ENCODE data around the gene MICALL2.

The MICALL2 gene

GRCh38 chr7:1466524-1467271 lies 7.4 kb upstream of the MICALL2 start:
- DNase-seq = no peak

GRCh38 chr7:1464694-1465093 lies 5.4 kb upstream of the MICALL2 start:
- no peak for DNase-seq

- DNase-seq = no peak
These were observed 4.5 kb upstream of the MICALL2 start for GRCh38 chr7:1463676-1464223.

- DNase-seq = no peak
These were observed 2.5 kb upstream of the MICALL2 start for GRCh38 chr7:1461646-1462375.

- DNase-seq = no peak
These were observed 1.8 kb upstream of the MICALL2 start for GRCh38 chr7:1460821-1461645.

- no peak for DNase-seq
These were observed 900 bp upstream of the MICALL2 start for GRCh38 chr7:1459920-1460820.

GRCh38 chr7:1459512-1459892 lies 232 bp upstream of the MICALL2 start:
- DNase-seq = no peak

GRCh38 chr7:1457949-1458682 lies 1.2 kb downstream of the MICALL2 start:
- no peak for DNase-seq

- DNase-seq = no peak
These were observed 2.0 kb downstream of the MICALL2 start for GRCh38 chr7:1457059-1457948.

GRCh38 chr7:1455955-1456354 lies 3.3 kb downstream of the MICALL2 start:
- no peak for DNase-seq

GRCh38 chr7:1455241-1455939 lies 3.9 kb downstream of the MICALL2 start:
- DNase-seq = no peak

- no peak for DNase-seq
These were observed 4.7 kb downstream of the MICALL2 start for GRCh38 chr7:1454542-1454941.

- no peak for DNase-seq
These were observed 7.1 kb downstream of the MICALL2 start for GRCh38 chr7:1452205-1452604.

GRCh38 chr7:1450987-1451386 lies 8.3 kb downstream of the MICALL2 start:
- no peak for DNase-seq

GRCh38 chr7:1450431-1450830 lies 8.8 kb downstream of the MICALL2 start:
- no peak for DNase-seq

GRCh38 chr7:1449951-1450350 lies 9.3 kb downstream of the MICALL2 start:
- DNase-seq = no peak

- no peak for DNase-seq
These were observed 9.8 kb downstream of the MICALL2 start for GRCh38 chr7:1449501-1449900.

GRCh38 chr7:1448958-1449357 lies 10.3 kb downstream of the MICALL2 start:
- DNase-seq = no peak

- DNase-seq = no peak
These were observed 11.6 kb downstream of the MICALL2 start for GRCh38 chr7:1447551-1448244.
